Endothelial cell of umbilical vein (primary cell): ENCODE measurements around the gene HADHB.

Experiments
- FOS ChIP-seq: IDR thresholded peaks from 2 replicates; pipeline ENCODE4 v1.6.1; 2011; ENCODE audit warnings: mild to moderate bottlenecking, low read length, moderate library complexity, borderline replicate concordance; ENCODE audit not compliant: insufficient read depth
- TF ChIP-seq, protein P1 (sequence below), 2 donors: IDR thresholded peaks; 1 replicate in 1 of 2; 2 replicates in 1 of 2; pipeline ENCODE4 v1.5.1; 2011; ENCODE audit warnings: low read length in 2 of 2, mild to moderate bottlenecking in 2 of 2, moderate library complexity in 2 of 2, control low read depth in 1 of 2, inconsistent platforms in 1 of 2, low read depth in 1 of 2; ENCODE audit not compliant: insufficient read depth in 1 of 2; ENCODE audit errors: extremely low read depth in 1 of 2

DNA sequence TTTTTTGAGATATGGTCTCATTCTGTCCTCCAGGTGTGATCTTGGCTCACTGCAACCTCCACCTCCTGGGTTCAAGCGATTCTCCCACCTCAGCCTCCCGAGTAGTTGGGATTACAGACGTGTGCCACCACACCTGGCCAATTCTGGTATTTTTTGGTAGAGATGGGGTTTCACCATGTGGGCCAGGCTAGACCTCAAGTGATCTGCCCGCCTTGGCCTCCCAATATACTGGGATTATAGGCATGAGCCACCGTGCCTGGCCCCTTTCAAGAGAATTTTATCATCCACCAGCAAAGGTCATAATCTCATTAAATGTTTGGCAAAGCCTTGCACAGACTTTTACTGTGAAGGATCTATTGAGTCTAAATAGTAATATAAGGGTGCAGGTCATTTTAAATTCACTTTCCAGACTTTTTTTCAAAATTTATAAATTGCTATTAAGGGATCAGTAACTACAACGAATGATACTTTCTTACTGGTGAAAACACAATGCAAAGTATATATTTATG, 2.8 kb upstream of the HADHB start:
- TF ChIP-seq FOS = no peak
- TF ChIP-seq, protein P1, sequence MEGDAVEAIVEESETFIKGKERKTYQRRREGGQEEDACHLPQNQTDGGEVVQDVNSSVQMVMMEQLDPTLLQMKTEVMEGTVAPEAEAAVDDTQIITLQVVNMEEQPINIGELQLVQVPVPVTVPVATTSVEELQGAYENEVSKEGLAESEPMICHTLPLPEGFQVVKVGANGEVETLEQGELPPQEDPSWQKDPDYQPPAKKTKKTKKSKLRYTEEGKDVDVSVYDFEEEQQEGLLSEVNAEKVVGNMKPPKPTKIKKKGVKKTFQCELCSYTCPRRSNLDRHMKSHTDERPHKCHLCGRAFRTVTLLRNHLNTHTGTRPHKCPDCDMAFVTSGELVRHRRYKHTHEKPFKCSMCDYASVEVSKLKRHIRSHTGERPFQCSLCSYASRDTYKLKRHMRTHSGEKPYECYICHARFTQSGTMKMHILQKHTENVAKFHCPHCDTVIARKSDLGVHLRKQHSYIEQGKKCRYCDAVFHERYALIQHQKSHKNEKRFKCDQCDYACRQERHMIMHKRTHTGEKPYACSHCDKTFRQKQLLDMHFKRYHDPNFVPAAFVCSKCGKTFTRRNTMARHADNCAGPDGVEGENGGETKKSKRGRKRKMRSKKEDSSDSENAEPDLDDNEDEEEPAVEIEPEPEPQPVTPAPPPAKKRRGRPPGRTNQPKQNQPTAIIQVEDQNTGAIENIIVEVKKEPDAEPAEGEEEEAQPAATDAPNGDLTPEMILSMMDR (IDR thresholded peaks at IDR 0.05; ENCODE audit: extremely low read depth in 1 of 2, insufficient read depth in 1 of 2, low read depth in 1 of 2, low read length in 2 of 2) = no peak
